EH (cell line): ENCODE measurements around the gene TIGAR.

Experiments used
- DNase-seq: peaks from one replicate; pipeline ENCODE4 v3.0.0-alpha.2; 2015; ENCODE audit warnings: low read depth

Gene TIGAR

DNA sequence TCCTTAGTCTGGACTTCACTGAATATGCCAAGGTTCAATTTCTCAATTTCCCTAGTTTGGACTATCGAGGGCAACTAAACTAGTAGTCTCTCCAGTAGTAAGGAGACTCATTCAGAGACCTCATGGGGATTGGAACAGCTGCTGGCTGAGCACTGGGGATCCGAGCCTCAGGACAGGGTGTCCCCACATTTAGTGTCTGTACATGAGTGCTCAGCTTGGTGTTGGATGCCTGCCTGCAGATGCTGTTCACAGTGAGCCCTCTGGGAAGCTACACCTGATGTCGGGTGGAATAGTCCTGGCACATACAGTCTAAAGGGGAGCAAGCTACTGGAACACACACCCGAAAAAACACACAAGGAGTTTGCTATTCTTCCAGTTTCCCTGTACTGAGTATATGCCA lies 59.3 kb downstream of the TIGAR start:
- no peak for DNase-seq

DNA sequence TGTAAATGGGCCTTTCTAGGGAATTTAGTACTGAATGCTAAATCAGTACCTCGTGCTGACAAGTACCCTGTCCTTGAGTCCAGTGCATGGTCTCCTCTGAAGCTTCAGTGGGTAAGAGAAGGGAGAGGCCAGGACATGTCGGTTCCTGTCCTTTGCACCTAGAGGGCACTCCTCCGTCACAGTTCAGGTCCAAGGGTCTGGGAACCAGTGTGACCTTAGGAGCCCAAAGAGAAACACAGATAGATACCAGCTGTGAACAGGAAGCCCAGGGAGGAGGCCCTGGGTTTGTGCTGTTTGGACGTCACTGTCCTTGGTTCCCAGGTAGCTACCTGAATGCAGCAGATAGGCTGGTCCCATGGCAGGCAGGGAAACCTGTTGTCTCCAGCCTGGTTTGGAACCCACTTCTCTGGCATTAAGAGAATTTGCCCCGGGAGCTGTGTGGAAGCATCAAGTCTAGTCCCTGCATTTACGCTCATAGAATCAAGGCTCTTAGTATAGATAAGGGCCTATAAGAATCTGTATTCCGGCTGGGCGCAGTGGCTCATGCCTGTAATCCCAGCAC lies 62.4 kb downstream of the TIGAR start:
- DNase-seq, result no peak

DNA sequence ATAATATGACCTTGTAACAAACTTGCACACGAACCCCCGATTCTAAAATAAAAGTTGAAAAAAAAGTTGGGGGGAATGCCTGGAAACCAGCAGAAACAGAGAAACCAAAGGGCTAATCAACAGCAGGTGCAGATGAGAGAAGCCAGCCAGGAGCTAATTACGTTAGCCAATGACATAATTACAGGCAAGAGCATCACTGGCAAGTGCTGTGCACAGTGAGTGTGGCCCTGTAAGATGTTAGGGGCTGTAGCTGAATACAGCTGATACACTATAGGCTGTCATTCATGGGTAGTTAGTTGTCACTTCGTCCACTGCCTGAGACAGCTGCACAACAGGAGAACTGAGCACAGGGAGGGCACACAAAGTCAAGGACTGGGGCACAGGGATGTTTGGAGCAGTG lies 65.8 kb downstream of the TIGAR start:
- DNase-seq, result no peak

DNA sequence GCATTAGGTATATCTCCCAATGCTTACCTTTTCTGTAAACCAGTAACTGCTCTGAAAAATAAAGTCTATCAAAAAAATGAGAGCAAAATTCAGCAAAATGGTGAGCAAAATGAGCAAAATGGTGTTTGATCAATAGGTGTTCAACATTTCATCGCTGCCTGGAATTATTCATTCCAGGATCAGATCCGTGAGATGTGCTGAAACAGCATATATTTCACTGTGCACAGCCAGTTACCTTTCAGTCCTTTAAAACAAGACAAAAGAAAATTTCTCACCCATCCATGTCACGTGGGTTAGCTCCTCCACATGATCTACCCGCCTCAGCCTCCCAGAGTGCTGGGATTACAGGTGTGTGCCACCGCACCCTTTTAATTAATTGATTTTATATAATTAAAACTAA lies 66.6 kb downstream of the TIGAR start:
- no peak for DNase-seq

- no peak for DNase-seq
Observed at GRCh38 chr12:4388032-4388431, 67.0 kb downstream of the TIGAR start.

DNA sequence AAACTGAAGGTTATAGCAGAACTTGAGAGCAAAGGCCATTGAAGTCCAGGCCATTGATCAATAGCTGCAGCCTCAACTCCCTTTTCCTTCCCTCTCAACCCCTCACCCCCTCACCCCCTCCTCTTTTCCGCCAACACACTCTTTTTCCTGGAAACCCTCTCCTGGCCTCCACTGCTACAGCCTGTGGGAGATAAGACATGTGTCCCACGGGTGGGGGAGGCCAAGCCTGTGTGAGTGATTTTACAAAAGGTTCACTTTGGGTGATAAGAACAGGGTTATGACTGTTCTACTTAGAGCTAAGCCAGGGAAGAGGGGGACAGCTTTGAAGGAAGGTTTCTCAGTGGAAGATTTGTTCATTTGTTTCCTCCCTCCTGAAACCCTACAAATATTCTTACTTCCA lies 67.6 kb downstream of the TIGAR start:
- DNase-seq, result no peak

DNA sequence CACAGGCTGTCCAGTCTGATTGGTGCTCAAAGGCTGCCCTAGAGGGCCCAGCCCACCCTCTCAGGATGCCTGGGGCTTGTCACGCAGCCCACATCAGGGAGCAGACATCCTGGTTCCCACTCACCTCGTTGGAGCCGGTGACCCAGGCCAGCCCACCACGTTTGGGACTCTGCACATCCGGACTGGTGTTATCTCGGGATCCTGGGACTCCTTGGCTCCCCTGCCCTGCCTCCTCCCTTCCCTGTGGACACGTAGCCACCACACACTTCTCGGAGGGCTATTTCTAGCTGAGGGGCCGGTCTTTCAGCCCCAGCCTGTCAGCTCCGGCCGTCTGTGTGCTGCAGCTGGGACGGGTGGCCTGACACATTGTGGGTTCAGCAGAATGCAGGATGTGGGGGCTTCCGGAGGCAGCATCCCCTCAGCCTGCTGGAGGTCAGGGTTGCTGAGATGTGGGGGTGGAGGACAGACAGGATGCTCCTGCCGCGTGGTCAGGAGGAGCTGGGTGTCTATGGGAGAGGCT lies 71.3 kb downstream of the TIGAR start:
- DNase-seq, result no peak

DNA sequence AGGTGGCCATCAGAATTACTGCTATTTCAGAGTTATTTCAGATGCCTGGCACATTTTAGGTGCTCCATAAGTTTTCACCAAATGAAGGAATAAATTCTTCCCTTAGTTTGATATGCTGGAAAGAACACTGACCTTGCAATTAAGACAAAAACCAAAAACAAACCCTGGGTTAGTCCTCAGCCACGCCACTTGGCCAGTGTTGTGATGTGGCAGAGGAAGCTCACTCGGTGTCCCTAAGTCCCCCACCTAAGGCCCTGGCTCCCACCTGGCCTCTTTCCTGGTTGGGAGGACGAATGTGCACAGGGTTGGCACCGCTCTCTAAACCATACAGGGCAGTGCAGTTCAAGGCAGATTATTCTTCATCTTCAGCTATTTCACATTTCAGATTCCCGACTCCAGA lies 72.2 kb downstream of the TIGAR start:
- no peak for DNase-seq

DNA sequence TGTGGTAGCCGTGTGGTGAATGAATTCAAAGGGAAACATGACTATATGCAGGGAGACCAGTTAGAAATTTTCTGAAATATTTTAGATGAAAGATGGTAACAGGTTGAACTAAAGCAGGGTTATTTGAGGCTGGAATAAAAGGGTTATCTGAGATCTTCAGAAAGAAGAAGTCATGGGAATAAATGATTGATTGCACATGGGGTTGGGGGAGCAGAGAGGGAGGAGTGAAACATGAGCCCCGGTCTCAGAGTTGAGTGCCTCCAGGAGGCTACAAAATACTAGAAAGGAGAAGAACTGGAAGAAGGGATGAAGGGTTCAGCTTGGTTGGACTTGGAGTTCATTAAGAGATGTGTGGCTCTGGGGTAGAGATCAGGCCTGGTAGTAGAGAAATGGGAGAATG lies 74.8 kb downstream of the TIGAR start:
- no peak for DNase-seq

DNA sequence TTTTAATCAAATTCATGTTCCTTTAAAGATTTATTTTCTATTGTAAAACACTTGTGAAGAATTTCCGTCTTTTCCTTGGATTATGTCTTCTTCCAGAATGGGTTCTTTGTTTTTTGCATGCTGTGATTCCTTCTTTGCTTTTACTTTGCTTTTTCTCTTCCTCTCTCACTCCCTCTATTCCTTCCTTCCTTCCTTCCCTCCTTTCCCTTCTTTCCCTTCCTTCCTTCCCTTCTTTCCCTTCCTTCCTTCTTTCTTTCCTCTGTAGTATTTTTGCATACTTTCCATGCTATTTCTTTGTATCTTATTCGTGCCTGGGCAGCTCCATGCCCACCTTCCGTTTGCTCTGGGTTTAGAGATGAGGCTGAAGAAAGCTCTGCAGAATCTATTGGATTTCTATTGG lies 80.1 kb downstream of the TIGAR start:
- DNase-seq, result no peak

GRCh38 chr12:4402996-4403395 lies 82.0 kb downstream of the TIGAR start:
- no peak for DNase-seq
